ENCODE results near the gene HOMER1.

- TF ChIP-seq EP300 (IDR thresholded peaks at IDR 0.05) = no peak
- TF ChIP-seq CTCF (IDR thresholded peaks at IDR 0.05) = no peak
These were observed 179.9 kb downstream of the HOMER1 start for GRCh38 chr5:79333852-79334557.
